Stimulated activated CD4-positive, alpha-beta T cell treated with anti-CD3 and anti-CD28 coated beads, Interleukin-15, amount 100 ng/mL, for 1 hour (primary cell): ENCODE results near the gene SORCS3.

ENCODE experiments used
- DNase-seq, 2 donors: peaks; one replicate each; pipeline ENCODE4 v3.0.0-alpha.2; 2020; ENCODE audit warnings: low read depth in 1 of 2, low spot score in 1 of 2

The SORCS3 gene

GRCh38 chr10:104643303-104643663 lies 2.2 kb downstream of the SORCS3 start:
- DNase-seq = no peak

DNA sequence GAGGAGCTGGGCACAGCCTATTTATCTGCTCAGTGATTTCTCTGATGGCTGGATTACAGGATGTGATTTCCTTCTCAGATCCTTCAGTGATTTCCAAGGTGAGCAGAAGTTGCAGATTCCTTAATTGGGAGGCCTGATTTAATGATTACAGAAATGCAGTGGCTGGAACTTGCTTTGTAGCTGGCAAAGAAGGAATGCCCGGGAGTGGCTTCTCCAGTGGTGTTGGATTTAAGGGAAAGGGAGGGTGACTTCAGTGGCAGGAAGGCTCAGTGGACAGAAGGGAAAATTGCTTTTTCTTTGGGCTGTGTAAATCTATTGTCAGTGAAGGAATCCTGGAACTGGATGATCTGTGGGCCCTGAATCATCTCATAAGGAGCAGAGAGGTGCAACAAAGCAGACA lies 5.1 kb downstream of the SORCS3 start:
- DNase-seq = no peak

DNA sequence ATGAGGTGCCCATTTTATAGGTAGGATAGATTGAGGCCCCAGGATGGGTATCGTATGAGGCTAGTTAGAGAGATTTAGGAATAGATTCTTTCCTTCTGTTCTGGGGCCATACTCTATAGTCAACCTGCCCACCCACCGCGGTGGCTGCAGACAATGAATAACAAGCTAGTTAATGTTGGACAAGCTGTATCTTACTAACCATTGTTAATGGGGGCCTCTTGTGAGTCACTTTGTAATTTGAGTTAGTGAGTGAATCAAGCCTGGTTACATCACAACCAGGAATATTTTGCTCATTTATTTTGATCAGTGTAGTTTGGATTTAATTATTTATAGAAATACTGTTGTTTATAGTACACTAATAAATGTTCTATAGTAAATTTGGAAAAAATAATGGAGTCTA lies 7.3 kb downstream of the SORCS3 start:
- DNase-seq = no peak

DNA sequence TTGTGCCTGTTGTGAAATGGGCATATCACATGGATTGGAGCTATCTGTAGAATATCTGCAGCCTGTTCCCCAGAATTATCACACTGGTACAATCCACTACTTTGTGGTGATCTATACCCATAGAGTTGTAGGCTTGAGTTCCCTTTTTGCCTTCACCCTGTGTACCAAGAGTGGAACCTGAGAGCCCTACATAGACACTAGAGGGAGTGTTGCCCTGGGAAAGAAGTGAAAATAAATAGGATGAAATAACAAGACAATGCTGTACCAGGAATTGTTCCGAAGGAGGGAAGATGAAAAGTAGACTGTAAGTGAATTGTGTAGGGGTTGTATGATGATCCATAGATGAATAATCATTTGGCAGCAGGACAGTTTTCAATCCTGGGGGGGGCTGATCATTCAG lies 9.0 kb downstream of the SORCS3 start:
- no peak for DNase-seq

DNA sequence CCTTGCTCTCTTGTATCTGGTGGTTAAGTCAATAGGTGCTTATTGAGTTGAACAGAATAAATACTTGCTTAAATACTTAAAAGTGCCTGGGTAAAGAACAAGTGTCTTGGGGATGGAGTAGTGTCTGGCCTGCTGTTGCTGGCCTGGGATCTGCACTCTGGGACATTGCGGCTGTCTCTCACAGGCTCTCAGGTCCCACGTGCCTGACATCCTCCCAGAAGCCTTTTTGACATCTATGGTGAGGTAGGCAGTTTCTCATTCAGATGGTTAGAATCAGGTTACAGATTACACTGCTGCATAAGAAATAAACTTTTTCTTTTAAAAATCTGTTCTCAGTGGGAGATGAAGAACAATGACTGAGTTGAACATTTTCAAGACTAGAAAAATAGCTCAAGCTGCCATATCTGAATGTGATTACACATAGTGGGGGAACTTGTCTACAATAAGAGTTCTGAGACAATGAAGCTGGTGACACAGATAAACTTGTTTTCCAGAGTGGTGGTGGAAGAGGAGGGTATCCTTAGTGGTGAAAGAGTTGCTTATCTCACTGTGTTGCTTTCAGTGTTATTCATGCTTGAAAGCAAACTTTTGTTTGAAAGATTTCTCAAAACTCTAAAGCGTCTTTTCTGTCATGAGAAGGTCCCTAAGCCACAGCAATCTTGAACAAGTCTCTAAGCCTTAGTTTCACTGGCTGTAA lies 9.7 kb downstream of the SORCS3 start:
- DNase-seq = no peak

DNA sequence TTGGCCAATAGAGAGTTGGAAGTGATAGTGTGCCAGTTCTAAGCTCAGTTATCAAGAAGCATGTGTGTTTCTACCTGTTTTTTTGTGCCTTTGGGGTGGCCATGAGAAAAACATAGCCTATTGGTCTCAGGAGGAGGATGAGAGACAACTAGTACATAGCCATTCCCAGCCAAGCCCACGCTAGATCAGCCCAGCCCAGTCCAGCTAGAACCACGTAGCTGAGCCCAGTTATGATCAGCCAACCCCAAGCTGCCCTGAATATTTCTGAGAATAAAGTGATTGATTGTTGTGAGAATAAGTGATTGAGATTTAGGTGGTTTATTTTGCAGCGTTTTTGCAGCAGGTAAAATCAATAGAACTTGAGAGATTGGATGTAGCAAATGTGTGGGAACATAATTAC lies 15.9 kb downstream of the SORCS3 start:
- no peak for DNase-seq

GRCh38 chr10:104657457-104657856 lies 16.4 kb downstream of the SORCS3 start:
- DNase-seq = no peak

DNA sequence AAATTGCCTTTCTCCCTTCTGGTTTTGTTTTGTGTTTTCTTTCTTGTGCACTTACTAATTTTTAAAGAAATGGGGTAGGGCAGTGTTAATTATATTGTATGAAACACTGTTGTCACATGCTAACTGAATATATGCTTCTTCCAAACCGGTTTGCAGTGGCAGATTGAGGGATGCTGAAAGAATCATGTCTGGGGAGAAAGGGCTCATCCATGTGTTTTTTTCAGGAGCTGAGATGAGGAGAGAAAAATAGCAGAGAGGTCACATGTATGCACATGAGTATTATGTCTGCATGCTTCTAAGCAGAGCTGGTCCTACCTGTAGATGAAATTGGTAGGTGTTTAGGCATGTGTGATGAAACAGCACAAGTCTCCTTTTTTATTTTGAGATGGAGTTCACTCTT lies 17.0 kb downstream of the SORCS3 start:
- DNase-seq = no peak

DNA sequence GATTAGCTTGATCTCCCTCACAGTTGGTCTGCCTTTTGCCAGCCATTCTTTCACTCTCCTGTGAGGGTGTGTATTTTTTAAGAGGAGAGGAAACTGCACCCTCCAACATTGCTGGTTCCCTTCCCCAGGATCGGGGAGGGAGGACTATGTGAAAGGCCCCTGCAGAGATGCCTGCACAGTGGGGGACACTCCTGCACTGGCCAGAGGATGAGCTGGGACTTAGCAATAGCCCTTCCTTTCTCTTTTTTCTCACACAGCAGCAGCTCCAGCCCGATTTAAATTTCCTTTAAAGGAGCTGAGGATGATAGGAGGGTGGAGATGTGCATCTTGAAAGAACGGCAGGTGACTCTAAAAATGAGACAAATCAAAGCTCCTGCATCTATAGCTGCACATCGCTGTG lies 18.7 kb downstream of the SORCS3 start:
- no peak for DNase-seq

DNA sequence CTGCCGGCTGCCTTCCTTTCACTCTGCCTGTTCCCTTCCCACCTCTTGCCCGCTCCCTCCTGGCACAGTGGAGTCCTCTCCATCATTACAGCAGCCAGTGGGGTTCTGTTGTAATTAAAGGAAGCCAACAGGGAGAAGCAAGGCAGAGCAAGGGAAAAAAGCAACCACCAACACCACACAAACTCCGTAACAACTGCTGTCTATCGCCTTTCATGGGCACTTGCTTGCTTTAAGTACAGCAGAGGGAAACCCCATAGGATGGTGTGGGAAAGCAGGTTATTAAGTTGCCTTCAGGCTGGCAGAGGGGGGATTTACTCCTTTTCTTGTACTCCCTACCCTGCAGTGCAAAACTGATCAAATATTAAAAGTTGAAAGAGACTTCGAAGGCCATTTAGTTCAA lies 22.0 kb downstream of the SORCS3 start:
- no peak for DNase-seq

GRCh38 chr10:104663563-104663962 lies 22.5 kb downstream of the SORCS3 start:
- DNase-seq = no peak

DNA sequence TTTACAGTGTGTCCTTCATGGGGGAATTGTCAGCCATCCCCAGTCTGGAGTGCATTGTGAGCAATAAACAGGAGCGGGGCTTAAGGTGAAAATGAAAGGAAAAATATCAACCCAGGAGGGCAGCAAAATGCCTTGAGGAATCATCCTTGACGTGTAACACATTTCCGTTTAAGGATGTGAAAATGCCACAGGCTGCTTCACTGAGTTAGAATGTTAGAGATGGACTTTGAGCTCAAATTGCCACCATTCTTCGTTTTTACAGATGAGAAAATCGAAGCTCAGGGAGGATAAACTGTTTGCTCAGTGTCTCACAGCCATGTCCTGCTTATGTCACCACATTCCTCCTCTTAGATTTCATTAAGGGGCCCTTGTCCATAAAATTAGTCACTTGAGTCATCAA lies 23.1 kb downstream of the SORCS3 start:
- DNase-seq = no peak

GRCh38 chr10:104665174-104665573 lies 24.1 kb downstream of the SORCS3 start:
- no peak for DNase-seq

- no peak for DNase-seq
Observed at GRCh38 chr10:104666106-104666505, 25.0 kb downstream of the SORCS3 start.

- no peak for DNase-seq
Observed at GRCh38 chr10:104676874-104677273, 35.8 kb downstream of the SORCS3 start.

- no peak for DNase-seq
Observed at GRCh38 chr10:104678658-104679057, 37.6 kb downstream of the SORCS3 start.

- no peak for DNase-seq
Observed at GRCh38 chr10:104680467-104681401, 39.6 kb downstream of the SORCS3 start.

- DNase-seq = no peak
Observed at GRCh38 chr10:104681485-104681884, 40.4 kb downstream of the SORCS3 start.

DNA sequence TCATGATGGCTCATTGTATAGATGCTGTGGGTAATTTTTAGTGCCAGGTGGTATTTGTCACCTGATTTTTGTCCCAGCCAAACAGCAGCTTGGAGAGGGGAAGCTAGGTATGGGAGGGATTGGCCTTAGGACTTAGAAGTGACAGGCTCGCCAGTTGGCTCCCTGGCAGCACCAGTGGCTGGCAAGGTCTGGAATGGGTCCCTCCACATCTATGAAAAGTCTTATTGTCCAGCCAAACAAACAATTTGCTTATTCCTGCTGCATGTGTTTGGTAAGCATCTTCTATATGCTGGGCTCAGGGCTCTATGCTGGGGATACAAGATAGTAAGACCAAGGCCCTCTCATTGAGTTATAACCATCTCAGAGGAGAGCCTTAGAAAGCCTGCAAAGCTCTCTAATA lies 42.5 kb downstream of the SORCS3 start:
- no peak for DNase-seq

DNA sequence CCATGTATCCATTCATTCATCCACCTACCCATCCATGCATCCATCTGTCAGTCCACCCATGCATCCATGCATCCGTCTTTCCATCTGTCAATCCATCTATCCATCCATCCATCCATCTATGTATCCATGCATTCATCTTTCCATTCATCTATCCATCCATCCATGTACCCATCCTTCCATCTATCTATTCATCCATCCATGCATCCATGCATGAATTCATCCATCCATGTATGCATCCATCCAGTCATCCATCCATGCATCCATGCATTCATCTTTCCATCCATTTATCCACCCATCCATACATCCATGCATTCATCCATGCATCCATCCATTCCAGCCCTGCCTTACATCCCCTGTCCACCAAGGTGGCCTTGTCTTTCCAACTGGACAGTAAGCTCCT lies 45.7 kb downstream of the SORCS3 start:
- no peak for DNase-seq

- DNase-seq = no peak
Observed at GRCh38 chr10:104688251-104689042, 47.4 kb downstream of the SORCS3 start.

GRCh38 chr10:104689105-104689504 lies 48.0 kb downstream of the SORCS3 start:
- DNase-seq = no peak
